Retinal pigment epithelial cell (primary cell): ENCODE results near the gene IPPK.
A peak's percentile ranks its signal among the peaks of the same experiment; 100 is the strongest.

ENCODE experiments used
- DNase-seq: peaks from one replicate; pipeline ENCODE4 v3.0.0-alpha.2; 2010; ENCODE audit warnings: low read depth
- H3K4me3 ChIP-seq: 2 replicates; pipeline ENCODE4 v1.5.1; 2011; ENCODE audit warnings: mild to moderate bottlenecking, low read length, control low read depth, moderate library complexity
- TF ChIP-seq, protein P1 (sequence below): conservative IDR thresholded peaks from 2 replicates; pipeline ENCODE4 v1.5.1; 2011; ENCODE audit warnings: low read depth, low read length, control low read depth, inconsistent platforms

Gene IPPK

DNA sequence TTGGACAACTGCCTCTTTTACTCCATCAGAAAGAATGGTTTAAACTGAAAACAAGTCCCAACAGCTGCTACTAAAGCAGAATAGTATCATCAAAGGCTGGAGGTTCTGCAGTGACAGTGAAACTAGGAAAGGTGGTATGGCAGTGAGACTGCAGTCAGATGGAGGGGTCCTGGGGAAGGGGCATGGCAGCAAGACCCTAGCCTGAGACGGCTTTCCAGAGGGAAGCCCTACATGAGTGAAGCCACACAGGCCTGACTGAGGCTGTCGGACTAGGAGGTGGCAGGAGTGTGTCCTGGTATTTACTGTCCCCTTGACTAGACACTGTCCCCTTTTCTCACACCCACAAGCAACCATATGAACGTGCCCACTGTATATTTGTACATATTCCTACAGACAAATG, 40.4 kb upstream of the IPPK start:
- no peak overlapping the region for H3K4me3 ChIP-seq
- TF ChIP-seq, protein P1, sequence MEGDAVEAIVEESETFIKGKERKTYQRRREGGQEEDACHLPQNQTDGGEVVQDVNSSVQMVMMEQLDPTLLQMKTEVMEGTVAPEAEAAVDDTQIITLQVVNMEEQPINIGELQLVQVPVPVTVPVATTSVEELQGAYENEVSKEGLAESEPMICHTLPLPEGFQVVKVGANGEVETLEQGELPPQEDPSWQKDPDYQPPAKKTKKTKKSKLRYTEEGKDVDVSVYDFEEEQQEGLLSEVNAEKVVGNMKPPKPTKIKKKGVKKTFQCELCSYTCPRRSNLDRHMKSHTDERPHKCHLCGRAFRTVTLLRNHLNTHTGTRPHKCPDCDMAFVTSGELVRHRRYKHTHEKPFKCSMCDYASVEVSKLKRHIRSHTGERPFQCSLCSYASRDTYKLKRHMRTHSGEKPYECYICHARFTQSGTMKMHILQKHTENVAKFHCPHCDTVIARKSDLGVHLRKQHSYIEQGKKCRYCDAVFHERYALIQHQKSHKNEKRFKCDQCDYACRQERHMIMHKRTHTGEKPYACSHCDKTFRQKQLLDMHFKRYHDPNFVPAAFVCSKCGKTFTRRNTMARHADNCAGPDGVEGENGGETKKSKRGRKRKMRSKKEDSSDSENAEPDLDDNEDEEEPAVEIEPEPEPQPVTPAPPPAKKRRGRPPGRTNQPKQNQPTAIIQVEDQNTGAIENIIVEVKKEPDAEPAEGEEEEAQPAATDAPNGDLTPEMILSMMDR, result no peak
- no peak for DNase-seq

DNA sequence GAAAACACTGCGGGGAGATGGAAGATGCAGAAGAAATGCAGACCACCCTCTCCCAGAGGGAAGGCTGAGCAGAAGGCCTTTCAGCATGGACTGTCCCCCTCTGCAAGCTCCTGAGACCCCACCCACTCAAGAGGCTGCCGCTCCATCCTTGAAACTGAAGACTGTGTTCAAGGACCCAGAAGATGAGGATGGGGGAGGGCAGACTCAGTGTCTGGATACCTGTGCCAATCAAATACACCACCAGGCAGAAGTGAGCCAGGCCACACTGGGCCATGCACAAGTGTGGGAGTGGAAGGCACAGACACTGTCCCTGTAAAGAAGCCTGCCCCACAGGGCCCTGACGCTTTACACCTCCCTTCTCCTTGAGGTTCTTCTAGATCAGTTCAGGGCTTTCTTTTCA, 40.0 kb upstream of the IPPK start:
- TF ChIP-seq, protein P1, result no peak
- H3K4me3 ChIP-seq, result no peak overlapping the region
- DNase-seq, result no peak

DNA sequence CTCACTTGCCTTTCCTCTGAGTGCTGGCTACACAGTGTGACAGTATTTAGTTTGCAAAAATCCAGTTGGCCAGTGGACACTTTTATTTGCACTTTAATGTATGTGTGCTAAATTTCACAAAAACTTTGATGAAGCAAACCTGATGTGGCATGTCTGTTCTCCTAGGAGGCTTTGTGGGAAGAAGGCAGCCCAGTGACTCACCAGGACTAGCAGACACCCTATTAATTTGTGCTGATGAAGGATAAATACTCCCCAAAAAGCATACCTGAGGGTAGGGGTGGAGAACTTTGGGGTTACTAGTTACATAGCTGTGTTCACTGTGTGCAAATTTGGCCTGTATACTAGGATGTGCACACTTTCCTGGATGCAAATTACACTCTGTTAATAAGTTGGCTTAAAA, 39.3 kb upstream of the IPPK start:
- DNase-seq, result no peak
- TF ChIP-seq, protein P1, result no peak
- no peak overlapping the region for H3K4me3 ChIP-seq

DNA sequence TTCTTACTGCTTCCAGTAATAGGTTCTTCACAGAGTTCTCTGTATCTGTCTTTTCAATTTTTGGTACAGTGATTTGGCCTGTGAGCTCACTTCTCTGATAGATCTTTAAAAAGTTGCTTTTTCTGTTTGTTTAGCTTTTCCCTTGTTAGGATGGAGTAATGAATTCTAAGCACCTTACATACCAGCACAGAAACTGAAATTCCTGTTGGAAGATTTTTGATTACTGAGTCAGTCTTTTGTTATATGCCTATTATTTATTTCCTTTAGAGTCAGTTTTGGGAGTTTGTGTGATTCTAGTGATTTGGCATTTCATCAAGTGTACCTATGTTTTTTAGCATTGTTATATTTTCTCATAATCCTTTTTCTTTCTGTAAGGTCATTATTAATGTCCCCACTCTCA, 37.6 kb upstream of the IPPK start:
- H3K4me3 ChIP-seq, result no peak overlapping the region
- TF ChIP-seq, protein P1, result no peak
- DNase-seq, result no peak

DNA sequence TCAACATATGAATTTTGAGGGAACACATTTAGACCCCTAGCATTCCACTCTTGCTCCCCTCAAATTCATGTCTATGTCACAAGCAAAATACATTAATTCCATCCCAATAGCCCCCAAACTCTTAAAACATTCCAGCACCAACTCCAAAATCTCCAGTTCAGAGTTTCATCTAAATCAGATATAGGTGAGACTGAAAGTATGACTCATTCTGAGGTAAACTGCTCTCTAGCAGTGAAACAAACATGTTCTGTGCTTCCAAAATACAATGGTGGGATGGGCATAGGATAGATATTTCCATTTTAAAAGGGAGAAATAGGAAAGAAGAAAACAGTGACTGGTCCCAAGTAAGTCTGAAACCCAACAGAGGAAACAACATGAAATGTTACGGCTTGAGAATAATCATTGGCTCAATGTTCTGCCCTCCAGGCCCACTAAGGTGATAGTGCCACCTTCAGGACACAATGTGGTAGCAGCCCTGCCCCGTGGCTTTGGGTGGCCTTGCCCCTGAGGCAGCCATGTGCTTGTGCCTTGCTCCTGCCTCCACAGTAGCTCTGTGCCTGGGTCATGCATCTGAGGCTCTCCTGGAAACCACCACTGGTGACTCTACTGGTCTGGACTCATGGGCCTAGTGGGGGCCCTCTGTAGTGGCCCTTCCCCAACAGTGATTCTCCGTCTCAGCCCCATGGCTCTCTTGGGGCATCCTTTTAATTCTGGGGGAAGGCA, 36.4 kb upstream of the IPPK start:
- no peak for DNase-seq
- H3K4me3 ChIP-seq, result no peak overlapping the region
- TF ChIP-seq, protein P1, result peak; percentile 46

DNA sequence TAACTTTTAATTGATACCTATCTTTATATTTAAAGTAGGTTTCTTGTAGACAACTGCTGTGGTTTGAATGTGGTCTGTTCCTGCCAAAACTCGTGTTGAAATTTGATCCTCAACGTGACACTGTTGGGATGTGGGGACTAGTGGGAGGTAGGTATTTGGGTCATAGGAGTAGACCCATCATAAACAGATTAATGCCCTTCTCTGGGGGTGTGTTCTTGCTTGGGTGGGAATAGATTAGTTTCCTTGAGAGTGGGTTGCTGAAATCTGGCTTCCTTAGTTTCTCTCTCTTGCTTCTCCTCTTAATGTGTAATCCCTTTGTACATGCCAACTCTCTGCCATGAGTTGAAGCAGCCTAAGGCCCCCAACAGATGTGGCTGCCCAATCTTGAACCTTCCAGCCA, 34.6 kb upstream of the IPPK start:
- TF ChIP-seq, protein P1, result no peak
- no peak for DNase-seq
- H3K4me3 ChIP-seq, result no peak overlapping the region

DNA sequence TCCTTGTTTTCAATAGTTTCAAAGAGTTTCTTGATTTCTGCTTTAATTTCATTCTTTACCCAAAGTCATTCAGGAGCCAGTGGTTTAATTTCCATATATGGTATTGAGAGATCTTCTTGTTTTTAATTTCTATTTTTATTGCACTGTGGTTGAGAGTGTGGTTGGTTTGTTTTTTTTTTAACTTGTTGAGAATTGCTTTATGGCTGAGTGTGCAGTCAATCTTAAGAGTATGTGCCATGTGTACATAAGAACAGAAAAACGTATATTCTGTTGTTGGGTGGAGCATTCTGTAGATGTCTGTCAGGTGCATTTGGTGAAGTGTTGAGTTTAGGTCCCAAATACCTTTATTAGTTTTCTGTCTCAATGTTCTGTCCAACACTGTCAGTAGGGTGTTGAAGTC, 26.7 kb upstream of the IPPK start:
- H3K4me3 ChIP-seq, result no peak overlapping the region
- TF ChIP-seq, protein P1, result no peak
- DNase-seq, result no peak
